Hepatocyte (in vitro differentiated cells): ENCODE results near the gene DDIAS. TPM values are rescaled to one million over a fixed set of nuclear protein-coding genes. Genes with fewer than 3 reads are reported as not detected.
"Not testable (repeated sequence)": the region's sequence is repeated elsewhere in the genome, so short reads cannot be mapped to it uniquely, and the experiment has no call there.

Source experiments
- DNase-seq: peaks from one replicate; pipeline ENCODE4 v3.0.0-alpha.2; 2016; ENCODE audit warnings: low spot score
- H2AFZ ChIP-seq: fragments of 200-600 bp; sonication (generic); 2 replicates; pipeline ENCODE4 v1.6.0; 2016; ENCODE audit warnings: antibody characterized with exemption, mild to moderate bottlenecking
- H3K27ac ChIP-seq: fragments of 200-600 bp; sonication (generic); 2 replicates; pipeline ENCODE4 v1.5.1; 2016; ENCODE audit warnings: mild to moderate bottlenecking
- H3K27me3 ChIP-seq: fragments of 200-600 bp; sonication (generic); 2 replicates; pipeline ENCODE4 v1.6.1; 2016
- H3K36me3 ChIP-seq: fragments of 200-600 bp; sonication (generic); replicated peaks from 2 replicates; pipeline ENCODE4 v1.5.1; 2016; ENCODE audit warnings: low read depth; ENCODE audit not compliant: insufficient read depth
- H3K4me1 ChIP-seq: fragments of 200-600 bp; sonication (generic); 2 replicates; pipeline ENCODE4 v1.5.1; 2016; ENCODE audit warnings: mild to moderate bottlenecking, moderate library complexity; ENCODE audit not compliant: insufficient read depth
- H3K4me2 ChIP-seq: fragments of 200-600 bp; sonication (generic); 2 replicates; pipeline ENCODE4 v1.6.0; 2016
- H3K4me3 ChIP-seq: fragments of 200-600 bp; sonication (generic); 2 replicates; pipeline ENCODE4 v1.5.1; 2016; ENCODE audit warnings: mild to moderate bottlenecking
- H3K79me2 ChIP-seq: fragments of 200-600 bp; sonication (generic); 2 replicates; pipeline ENCODE4 v1.6.0; 2017; ENCODE audit warnings: mild to moderate bottlenecking
- H3K9me2 ChIP-seq: fragments of 200-600 bp; sonication (generic); replicated peaks from 2 replicates; pipeline ENCODE4 v1.6.0; 2017; ENCODE audit warnings: mild to moderate bottlenecking; ENCODE audit not compliant: insufficient read depth
- H3K9me3 ChIP-seq: fragments of 200-600 bp; sonication (generic); 2 replicates; pipeline ENCODE4 v1.5.1; 2016; ENCODE audit warnings: low read depth, mild to moderate bottlenecking
- H4K20me1 ChIP-seq: fragments of 200-600 bp; sonication (generic); 2 replicates; pipeline ENCODE4 v1.6.0; 2016; ENCODE audit warnings: mild to moderate bottlenecking; ENCODE audit not compliant: insufficient read depth, poor library complexity, severe bottlenecking
- CTCF ChIP-seq: fragments of 200-600 bp; sonication (generic); IDR thresholded peaks from 2 replicates; pipeline ENCODE4 v1.5.1; 2016; ENCODE audit warnings: antibody characterized with exemption, mild to moderate bottlenecking; ENCODE audit not compliant: poor library complexity
- EZH2 ChIP-seq: fragments of 200-600 bp; sonication (generic); IDR thresholded peaks from 2 replicates; pipeline ENCODE4 v1.6.1; 2016; ENCODE audit warnings: antibody characterized with exemption, mild to moderate bottlenecking, borderline replicate concordance
- EZH2phosphoT487 ChIP-seq: fragments of 200-600 bp; sonication (generic); IDR thresholded peaks from one replicate; pipeline ENCODE4 v1.6.1; 2018; ENCODE audit warnings: antibody characterized with exemption, mild to moderate bottlenecking, low read depth, moderate library complexity; ENCODE audit not compliant: unreplicated experiment, severe bottlenecking
- WGBS: methylation state at CpG from one replicate; pipeline ENCODE4 v1.1.6; 2016; ENCODE audit warnings: low lambda C conversion rate; ENCODE audit errors: missing lambda C conversion rate; 5-methylcytosine and 5-hydroxymethylcytosine counted together
- polyA plus RNA-seq: library from polyadenylated mRNA; unstranded; fragments of >200 nt; fragmentation: Nextera tagmentation; extraction: Ambion mirVana; gene quantifications from 2 replicates; pipeline ENCODE4 v1.2.1, GENCODE V29; 2016
- total RNA-seq: library from RNA; depleted of rRNA; stranded (reverse); fragments of >200 nt; gene quantifications from 2 replicates; pipeline ENCODE4 v1.2.3, GENCODE V29; 2014

DDIAS gene
- total and polyA plus RNA-seq, 2 experiments from 2014 or later = 0.92 to 2.6 TPM

- H3K27ac ChIP-seq = no peak overlapping the region
- no peaks in the 10 kb centered on the region for H3K9me2 ChIP-seq
- no peaks in the 10 kb centered on the region for H3K9me3 ChIP-seq
- H2AFZ ChIP-seq = no peak overlapping the region
- H3K4me1 ChIP-seq = no peaks in the 10 kb centered on the region
- no peaks in the 10 kb centered on the region for H4K20me1 ChIP-seq
- no peak overlapping the region for H3K4me2 ChIP-seq
- WGBS = 85% methylated on average over 5 of the region's 5 CpGs
- H3K79me2 ChIP-seq = no peaks in the 10 kb centered on the region
- no peak overlapping the region for H3K4me3 ChIP-seq
- H3K27me3 ChIP-seq = no peaks in the 10 kb centered on the region
- TF ChIP-seq EZH2 (no peak), EZH2phosphoT487 (no peak), CTCF (no peak)
- no peaks in the 10 kb centered on the region for H3K36me3 ChIP-seq
- DNase-seq = no peak
These were observed 58.6 kb downstream of the DDIAS start for GRCh38 chr11:82959987-82960778.

- H3K4me2 ChIP-seq = no peak overlapping the region
- no peak for DNase-seq
- H3K36me3 ChIP-seq = no peaks in the 10 kb centered on the region
- no peak for TF ChIP-seq EZH2
- no peak for TF ChIP-seq EZH2phosphoT487
- no peak for TF ChIP-seq CTCF
- no peaks in the 10 kb centered on the region for H3K9me3 ChIP-seq
- no peaks in the 10 kb centered on the region for H3K4me1 ChIP-seq
- H3K27me3 ChIP-seq = no peaks in the 10 kb centered on the region
- no peak overlapping the region for H3K27ac ChIP-seq
- no peaks in the 10 kb centered on the region for H4K20me1 ChIP-seq
- H2AFZ ChIP-seq = no peak overlapping the region
- H3K9me2 ChIP-seq = no peaks in the 10 kb centered on the region
- H3K4me3 ChIP-seq = no peak overlapping the region
- 63% methylated on average over 2 of the region's 2 CpGs for WGBS
- no peaks in the 10 kb centered on the region for H3K79me2 ChIP-seq
These were observed 59.2 kb downstream of the DDIAS start for GRCh38 chr11:82960779-82961143.

GRCh38 chr11:82962021-82962420 is 60.5 kb downstream of the DDIAS start:
- not testable (repeated sequence) for H4K20me1 ChIP-seq, H3K79me2 ChIP-seq, H2AFZ ChIP-seq, H3K36me3 ChIP-seq, H3K9me2 ChIP-seq, H3K27ac ChIP-seq, H3K27me3 ChIP-seq, H3K4me1 ChIP-seq, DNase-seq, H3K4me3 ChIP-seq, H3K9me3 ChIP-seq, H3K4me2 ChIP-seq

GRCh38 chr11:82967381-82967780 is 65.8 kb downstream of the DDIAS start:
- no peaks in the 10 kb centered on the region for H3K27me3 ChIP-seq
- H3K36me3 ChIP-seq = no peaks in the 10 kb centered on the region
- H3K4me1 ChIP-seq = no peaks in the 10 kb centered on the region
- no peak overlapping the region for H3K4me2 ChIP-seq
- H3K4me3 ChIP-seq = no peak overlapping the region
- no peak overlapping the region for H3K27ac ChIP-seq
- no peaks in the 10 kb centered on the region for H4K20me1 ChIP-seq
- no peaks in the 10 kb centered on the region for H3K9me3 ChIP-seq
- DNase-seq = no peak
- WGBS = 80% methylated on average over 4 of the region's 4 CpGs
- no peaks in the 10 kb centered on the region for H3K79me2 ChIP-seq
- no peak for TF ChIP-seq CTCF
- TF ChIP-seq EZH2phosphoT487 = no peak
- TF ChIP-seq EZH2 = no peak
- no peaks in the 10 kb centered on the region for H3K9me2 ChIP-seq
- H2AFZ ChIP-seq = no peak overlapping the region
